ENCODE measurements around the gene EVI5L.

The EVI5L gene

GRCh38 chr19:7904074-7905020 is 74.3 kb downstream of the EVI5L start:
- ATAC-seq (replicated peaks) = peak; percentile 55 to 57
- peaks cover 16 to 34% of the 10 kb centered on the region in 2 donors for H3K36me3 Mint-ChIP-seq
- peak overlapping the region; percentile 93 to 96 for H3K4me3 Mint-ChIP-seq
- H3K27ac Mint-ChIP-seq = peak overlapping the region; percentile 94
- peak; percentile 61 for DNase-seq
- peaks cover 31 to 52% of the 10 kb centered on the region in 2 donors for H3K4me1 Mint-ChIP-seq
- H3K9me3 Mint-ChIP-seq = no peaks in the 10 kb centered on the region
- no peaks in the 10 kb centered on the region for H3K27me3 Mint-ChIP-seq

- DNase-seq (no peak), ATAC-seq (replicated peaks) (no peak)
- Mint-ChIP-seq H3K4me1 (peaks cover 31 to 52% of the 10 kb centered on the region in 2 donors), H3K36me3 (peaks cover 20 to 39% of the 10 kb centered on the region in 2 donors), H3K27me3 (no peaks in the 10 kb centered on the region), H3K27ac (peak overlapping the region; percentile 94), H3K9me3 (no peaks in the 10 kb centered on the region), H3K4me3 (peak overlapping the region; percentile 92 to 93)
Measured at GRCh38 chr19:7905268-7905667, 75.2 kb downstream of the EVI5L start.

- Mint-ChIP-seq H3K36me3 (peaks cover 26 to 44% of the 10 kb centered on the region in 2 donors), H3K4me3 (peak overlapping the region; percentile 60 to 73), H3K27me3 (no peaks in the 10 kb centered on the region), H3K9me3 (no peaks in the 10 kb centered on the region), H3K4me1 (peaks cover 33 to 52% of the 10 kb centered on the region in 2 donors), H3K27ac (peak overlapping the region; percentile 11)
- DNase-seq (no peak), ATAC-seq (replicated peaks) (no peak)
Measured at GRCh38 chr19:7905859-7906258, 75.8 kb downstream of the EVI5L start.

GRCh38 chr19:7907122-7907521 is 77.1 kb downstream of the EVI5L start:
- Mint-ChIP-seq H3K4me3 (no peak overlapping the region), H3K9me3 (no peaks in the 10 kb centered on the region), H3K36me3 (peaks cover 36 to 53% of the 10 kb centered on the region in 2 donors), H3K4me1 (peaks cover 34 to 48% of the 10 kb centered on the region in 2 donors), H3K27me3 (no peaks in the 10 kb centered on the region), H3K27ac (no peak overlapping the region)
- ATAC-seq (replicated peaks) (no peak), DNase-seq (no peak)

GRCh38 chr19:7907544-7907943 is 77.5 kb downstream of the EVI5L start:
- Mint-ChIP-seq H3K4me3 (no peak overlapping the region), H3K27me3 (no peaks in the 10 kb centered on the region), H3K36me3 (peaks cover 37 to 55% of the 10 kb centered on the region in 2 donors), H3K9me3 (no peaks in the 10 kb centered on the region), H3K4me1 (peaks cover 32 to 44% of the 10 kb centered on the region in 2 donors), H3K27ac (no peak overlapping the region)
- DNase-seq (no peak), ATAC-seq (replicated peaks) (no peak)

GRCh38 chr19:7908078-7908699 is 78.2 kb downstream of the EVI5L start:
- DNase-seq (no peak), ATAC-seq (replicated peaks) (no peak)
- Mint-ChIP-seq H3K36me3 (peaks cover 43 to 60% of the 10 kb centered on the region in 2 donors), H3K27ac (no peak overlapping the region), H3K9me3 (no peaks in the 10 kb centered on the region), H3K27me3 (no peaks in the 10 kb centered on the region), H3K4me3 (no peak overlapping the region), H3K4me1 (peaks cover 26 to 43% of the 10 kb centered on the region in 2 donors)

- no peak overlapping the region for H3K27ac Mint-ChIP-seq
- H3K27me3 Mint-ChIP-seq = no peaks in the 10 kb centered on the region
- no peak for ATAC-seq (replicated peaks)
- peaks cover 42 to 59% of the 10 kb centered on the region in 2 donors for H3K36me3 Mint-ChIP-seq
- DNase-seq = no peak
- no peak overlapping the region for H3K4me3 Mint-ChIP-seq
- H3K9me3 Mint-ChIP-seq = no peaks in the 10 kb centered on the region
- H3K4me1 Mint-ChIP-seq = peaks cover 22 to 37% of the 10 kb centered on the region in 2 donors
Measured at GRCh38 chr19:7908742-7909461, 78.9 kb downstream of the EVI5L start.

- H3K27ac Mint-ChIP-seq = no peak overlapping the region
- H3K36me3 Mint-ChIP-seq = peaks cover 42 to 57% of the 10 kb centered on the region in 2 donors
- H3K27me3 Mint-ChIP-seq = peaks cover under 1 to 4% of the 10 kb centered on the region in 2 donors
- no peak for ATAC-seq (replicated peaks)
- DNase-seq = no peak
- no peak overlapping the region for H3K4me3 Mint-ChIP-seq
- H3K4me1 Mint-ChIP-seq = peaks cover 20 to 40% of the 10 kb centered on the region in 2 donors
- no peaks in the 10 kb centered on the region for H3K9me3 Mint-ChIP-seq
Measured at GRCh38 chr19:7909471-7910067, 79.6 kb downstream of the EVI5L start.

GRCh38 chr19:7910321-7911161 is 80.5 kb downstream of the EVI5L start:
- H3K9me3 Mint-ChIP-seq = no peaks in the 10 kb centered on the region
- H3K4me1 Mint-ChIP-seq = peaks cover 17 to 39% of the 10 kb centered on the region in 2 donors
- H3K27me3 Mint-ChIP-seq = peaks cover 10 to 13% of the 10 kb centered on the region in 2 donors
- no peak overlapping the region for H3K4me3 Mint-ChIP-seq
- DNase-seq = no peak
- H3K36me3 Mint-ChIP-seq = peaks cover 43 to 49% of the 10 kb centered on the region in 2 donors
- no peak overlapping the region for H3K27ac Mint-ChIP-seq
- ATAC-seq (replicated peaks) = no peak

GRCh38 chr19:7911508-7912143 is 81.6 kb downstream of the EVI5L start:
- DNase-seq (no peak), ATAC-seq (replicated peaks) (no peak)
- H3K9me3 Mint-ChIP-seq = no peaks in the 10 kb centered on the region
- H3K36me3 Mint-ChIP-seq = peaks cover 38 to 42% of the 10 kb centered on the region in 2 donors
- peaks cover 16 to 19% of the 10 kb centered on the region in 2 donors for H3K27me3 Mint-ChIP-seq
- no peak overlapping the region for H3K4me3 Mint-ChIP-seq
- H3K27ac Mint-ChIP-seq = no peak overlapping the region
- H3K4me1 Mint-ChIP-seq = peaks cover 16 to 39% of the 10 kb centered on the region in 2 donors

- ATAC-seq (replicated peaks) = no peak
- Mint-ChIP-seq H3K9me3 (no peaks in the 10 kb centered on the region), H3K27ac (no peak overlapping the region)
Measured at GRCh38 chr19:7912144-7912696, 82.2 kb downstream of the EVI5L start.

GRCh38 chr19:7912697-7913564 is 82.9 kb downstream of the EVI5L start:
- Mint-ChIP-seq H3K4me3 (no peak overlapping the region), H3K36me3 (peaks cover 31 to 34% of the 10 kb centered on the region in 2 donors), H3K9me3 (no peaks in the 10 kb centered on the region), H3K27ac (peak overlapping the region; percentile 57), H3K4me1 (peaks cover 13 to 46% of the 10 kb centered on the region in 2 donors), H3K27me3 (peaks cover 25 to 26% of the 10 kb centered on the region in 2 donors)
- DNase-seq (no peak), ATAC-seq (replicated peaks) (no peak)

More at GRCh38 chr19:7912144-7912696, 82.2 kb downstream of the EVI5L start:
- H3K4me3 Mint-ChIP-seq = no peak overlapping the region
- H3K36me3 Mint-ChIP-seq = peaks cover 34 to 38% of the 10 kb centered on the region in 2 donors
- no peak for DNase-seq
- peaks cover 20 to 22% of the 10 kb centered on the region in 2 donors for H3K27me3 Mint-ChIP-seq
- peaks cover 15 to 44% of the 10 kb centered on the region in 2 donors for H3K4me1 Mint-ChIP-seq

All from stimulated activated naive B cell treated with anti-CD40 and anti-IgM and Interleukin-4, amounts not matched to agents 10 μg/mL and 1 μg/mL and 100 μg/mL, for 72 hours (primary cell).